HEK293 (cell line): Measurements from ENCODE around the gene PLGRKT.

Experiments
- YY1 ChIP-seq: fragments of 450-650 bp; formaldehyde crosslinking; IDR thresholded peaks from 2 replicates; pipeline ENCODE4 v1.5.1; 2018; ENCODE audit warnings: missing biosample characterization, missing genetic modification characterization
- ZNF121 ChIP-seq: fragments of 450-650 bp; formaldehyde crosslinking; IDR thresholded peaks from 2 replicates; pipeline ENCODE4 v1.5.1; 2016; ENCODE audit warnings: missing biosample characterization, missing genetic modification characterization
- ZNF175 ChIP-seq: fragments of 450-650 bp; formaldehyde crosslinking; IDR thresholded peaks from 2 replicates; pipeline ENCODE4 v1.5.1; 2016; ENCODE audit warnings: missing biosample characterization, missing genetic modification characterization
- ZNF24 ChIP-seq: fragments of 450-650 bp; formaldehyde crosslinking; IDR thresholded peaks from 2 replicates; pipeline ENCODE4 v1.5.1; 2016; ENCODE audit warnings: missing biosample characterization, missing genetic modification characterization
- ZNF335 ChIP-seq: fragments of 450-650 bp; formaldehyde crosslinking; conservative IDR thresholded peaks from 2 replicates; pipeline ENCODE4 v1.5.1; 2016; ENCODE audit warnings: missing biosample characterization, missing genetic modification characterization
- ZNF670 ChIP-seq: fragments of 450-650 bp; formaldehyde crosslinking; IDR thresholded peaks from 2 replicates; pipeline ENCODE4 v1.5.1; 2016; ENCODE audit warnings: missing biosample characterization, missing genetic modification characterization, low read depth
- TF ChIP-seq, protein P1 (sequence below): fragments of 450-650 bp; formaldehyde crosslinking; IDR thresholded peaks from 2 replicates; pipeline ENCODE4 v1.5.1; 2016; ENCODE audit warnings: missing biosample characterization, missing genetic modification characterization

DNA sequence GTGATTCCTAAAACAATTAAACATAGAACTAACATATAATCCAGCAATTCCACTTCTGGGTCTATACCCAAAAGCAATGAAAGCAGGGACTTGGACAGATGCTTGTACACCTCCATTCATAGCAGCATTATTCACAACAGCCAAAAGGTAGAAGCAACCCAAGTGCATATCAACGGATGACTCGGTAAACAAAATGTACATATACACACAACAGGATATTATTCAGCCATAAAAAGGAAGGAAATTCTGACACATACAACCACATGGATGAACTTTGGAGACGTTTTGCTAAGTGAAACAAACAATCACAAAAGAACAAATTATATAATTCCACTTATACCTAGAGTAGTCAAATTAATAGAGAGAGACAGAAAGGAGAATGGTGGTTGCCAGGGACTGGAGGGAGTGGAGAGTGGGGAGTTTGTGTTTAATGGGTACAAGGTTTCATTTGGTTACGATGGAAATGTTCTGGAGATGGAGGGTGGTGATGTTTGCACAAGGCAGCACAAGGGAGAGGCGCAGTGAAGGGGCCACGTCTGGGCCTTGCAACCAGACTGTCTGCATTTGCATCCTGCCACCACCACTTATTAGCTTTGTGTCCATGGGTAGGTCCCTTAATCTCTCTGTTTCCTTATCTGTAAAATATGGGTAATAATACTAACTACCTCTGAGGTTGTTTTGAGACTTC, 61.8 kb downstream of the PLGRKT start:
- no peak for TF ChIP-seq ZNF175 (tag by site-specific recombination)
- no peak for TF ChIP-seq ZNF24
- no peak for TF ChIP-seq ZNF335 (tag by site-specific recombination)
- TF ChIP-seq YY1 (tag by site-specific recombination) = no peak
- TF ChIP-seq, protein P1, sequence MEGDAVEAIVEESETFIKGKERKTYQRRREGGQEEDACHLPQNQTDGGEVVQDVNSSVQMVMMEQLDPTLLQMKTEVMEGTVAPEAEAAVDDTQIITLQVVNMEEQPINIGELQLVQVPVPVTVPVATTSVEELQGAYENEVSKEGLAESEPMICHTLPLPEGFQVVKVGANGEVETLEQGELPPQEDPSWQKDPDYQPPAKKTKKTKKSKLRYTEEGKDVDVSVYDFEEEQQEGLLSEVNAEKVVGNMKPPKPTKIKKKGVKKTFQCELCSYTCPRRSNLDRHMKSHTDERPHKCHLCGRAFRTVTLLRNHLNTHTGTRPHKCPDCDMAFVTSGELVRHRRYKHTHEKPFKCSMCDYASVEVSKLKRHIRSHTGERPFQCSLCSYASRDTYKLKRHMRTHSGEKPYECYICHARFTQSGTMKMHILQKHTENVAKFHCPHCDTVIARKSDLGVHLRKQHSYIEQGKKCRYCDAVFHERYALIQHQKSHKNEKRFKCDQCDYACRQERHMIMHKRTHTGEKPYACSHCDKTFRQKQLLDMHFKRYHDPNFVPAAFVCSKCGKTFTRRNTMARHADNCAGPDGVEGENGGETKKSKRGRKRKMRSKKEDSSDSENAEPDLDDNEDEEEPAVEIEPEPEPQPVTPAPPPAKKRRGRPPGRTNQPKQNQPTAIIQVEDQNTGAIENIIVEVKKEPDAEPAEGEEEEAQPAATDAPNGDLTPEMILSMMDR (tag by site-specific recombination) = no peak
- TF ChIP-seq ZNF121 (tag by site-specific recombination) = no peak
- TF ChIP-seq ZNF670 = no peak
